ENCODE measurements around the gene UST.
"Not testable (repeated sequence)": the region's sequence is repeated elsewhere in the genome, so short reads cannot be mapped to it uniquely, and the experiment has no call there.

Gene UST

GRCh38 chr6:148934961-148935360 lies 188.1 kb downstream of the UST start:
- in situ Hi-C loops (cut with MboI; ENCODE audit: low sequenced_read_pairs) = no loop called here

- in situ Hi-C loops (cut with MboI; ENCODE audit: low sequenced_read_pairs) = no loop called here
Observed at GRCh38 chr6:148935705-148936435, 189.0 kb downstream of the UST start.

- in situ Hi-C loops (cut with MboI; ENCODE audit: low sequenced_read_pairs) = no loop called here
Observed at GRCh38 chr6:148943451-148943850, 196.6 kb downstream of the UST start.

GRCh38 chr6:148944608-148945007 lies 197.8 kb downstream of the UST start:
- in situ Hi-C loops (cut with MboI; ENCODE audit: low sequenced_read_pairs) = no loop called here

- in situ Hi-C loops (cut with MboI; ENCODE audit: low sequenced_read_pairs) = no loop called here
Observed at GRCh38 chr6:148945301-148946021, 198.6 kb downstream of the UST start.

GRCh38 chr6:148947621-148948444 lies 201.0 kb downstream of the UST start:
- in situ Hi-C loops (cut with MboI; ENCODE audit: low sequenced_read_pairs) = no loop called here

- in situ Hi-C loops (cut with MboI; ENCODE audit: low sequenced_read_pairs) = loop anchor here (5.0 kb wide), 1 partner anchor 374 kb away; no protein-coding TSS in a partner anchor
Observed at GRCh38 chr6:148951662-148952061, 204.8 kb downstream of the UST start.

GRCh38 chr6:148952147-148953035 lies 205.6 kb downstream of the UST start:
- in situ Hi-C loops (cut with MboI; ENCODE audit: low sequenced_read_pairs) = loop anchor here (5.0 kb wide), 1 partner anchor 375 kb away; no protein-coding TSS in a partner anchor

GRCh38 chr6:148954461-148954860 lies 207.6 kb downstream of the UST start:
- in situ Hi-C loops (cut with MboI; ENCODE audit: low sequenced_read_pairs) = loop anchor here (5.0 kb wide), 1 partner anchor 377 kb away; no protein-coding TSS in a partner anchor

- in situ Hi-C loops (cut with MboI; ENCODE audit: low sequenced_read_pairs) = loop anchor here (5.0 kb wide), 1 partner anchor 378 kb away; no protein-coding TSS in a partner anchor
Observed at GRCh38 chr6:148954934-148955333, 208.1 kb downstream of the UST start.

- in situ Hi-C loops (cut with MboI; ENCODE audit: low sequenced_read_pairs) = no loop called here
Observed at GRCh38 chr6:148955441-148955840, 208.6 kb downstream of the UST start.

- in situ Hi-C loops (cut with MboI; ENCODE audit: low sequenced_read_pairs) = not testable (repeated sequence)
Observed at GRCh38 chr6:148956163-148956562, 209.3 kb downstream of the UST start.

- in situ Hi-C loops (cut with MboI; ENCODE audit: low sequenced_read_pairs) = no loop called here
Observed at GRCh38 chr6:148957752-148958151, 210.9 kb downstream of the UST start.

GRCh38 chr6:148959008-148959407 lies 212.2 kb downstream of the UST start:
- in situ Hi-C loops (cut with MboI; ENCODE audit: low sequenced_read_pairs) = no loop called here

GRCh38 chr6:148959501-148959900 lies 212.7 kb downstream of the UST start:
- in situ Hi-C loops (cut with MboI; ENCODE audit: low sequenced_read_pairs) = no loop called here

- in situ Hi-C loops (cut with MboI; ENCODE audit: low sequenced_read_pairs) = no loop called here
Observed at GRCh38 chr6:148962854-148963515, 216.2 kb downstream of the UST start.

- in situ Hi-C loops (cut with MboI; ENCODE audit: low sequenced_read_pairs) = no loop called here
Observed at GRCh38 chr6:148963738-148964137, 216.9 kb downstream of the UST start.

- in situ Hi-C loops (cut with MboI; ENCODE audit: low sequenced_read_pairs) = no loop called here
Observed at GRCh38 chr6:148964467-148964866, 217.6 kb downstream of the UST start.

- in situ Hi-C loops (cut with MboI; ENCODE audit: low sequenced_read_pairs) = no loop called here
Observed at GRCh38 chr6:148965287-148965686, 218.5 kb downstream of the UST start.
